OCI-LY1 (cell line): ENCODE measurements around the gene USP3.

Experiments used
- H2AFZ ChIP-seq: fragments of 200-600 bp; sonication (generic), shearing (Covaris generic); 2 replicates; pipeline ENCODE4 v1.6.0; 2014; ENCODE audit warnings: antibody characterized with exemption, mild to moderate bottlenecking, low read length
- H3F3A ChIP-seq: fragments of 200-600 bp; sonication (generic), shearing (Covaris generic); 2 replicates; pipeline ENCODE4 v1.6.0; 2014; ENCODE audit warnings: mild to moderate bottlenecking, antibody characterized with exemption, low read length, moderate library complexity; ENCODE audit not compliant: insufficient read depth
- H3K27ac ChIP-seq: fragments of 200-600 bp; sonication (generic); 2 replicates; pipeline ENCODE4 v1.5.1; 2014; ENCODE audit warnings: low read length, mixed run types, mild to moderate bottlenecking, low read depth; ENCODE audit not compliant: poor library complexity, severe bottlenecking
- H3K27me3 ChIP-seq: fragments of 200-600 bp; sonication (generic); 2 replicates; pipeline ENCODE4 v1.6.0; 2014; ENCODE audit warnings: antibody characterized with exemption, mild to moderate bottlenecking, low read length, moderate library complexity; ENCODE audit not compliant: insufficient read depth
- H3K36me3 ChIP-seq: fragments of 200-600 bp; sonication (generic); 2 replicates; pipeline ENCODE4 v1.6.1; 2014; ENCODE audit warnings: mild to moderate bottlenecking, antibody characterized with exemption, low read length, moderate library complexity, mixed read lengths; ENCODE audit not compliant: insufficient read depth
- H3K4me1 ChIP-seq: fragments of 200-600 bp; sonication (generic); 2 replicates; pipeline ENCODE4 v1.5.1; 2014; ENCODE audit warnings: mild to moderate bottlenecking, low read length, moderate library complexity; ENCODE audit not compliant: insufficient read depth, severe bottlenecking
- H3K4me2 ChIP-seq: fragments of 200-600 bp; sonication (generic), shearing (Covaris generic); 2 replicates; pipeline ENCODE4 v1.6.1; 2014; ENCODE audit warnings: low read length
- H3K4me3 ChIP-seq: fragments of 200-600 bp; sonication (generic); 2 replicates; pipeline ENCODE4 v1.5.1; 2014; ENCODE audit warnings: low read length, low read depth, mild to moderate bottlenecking, mixed read lengths; ENCODE audit not compliant: poor library complexity, severe bottlenecking
- H3K79me2 ChIP-seq: fragments of 200-600 bp; shearing (Covaris generic); 2 replicates; pipeline ENCODE4 v1.6.1; 2016; ENCODE audit warnings: mixed run types, low read length, mixed read lengths; ENCODE audit not compliant: insufficient read depth
- H3K9ac ChIP-seq: fragments of 200-600 bp; sonication (generic), shearing (Covaris generic); 2 replicates; pipeline ENCODE4 v1.6.1; 2014; ENCODE audit warnings: mild to moderate bottlenecking, low read length, mixed read lengths
- H3K9me2 ChIP-seq: fragments of 200-600 bp; sonication (generic), shearing (Covaris generic); 2 replicates; pipeline ENCODE4 v1.6.1; 2014; ENCODE audit warnings: low read depth, mild to moderate bottlenecking, low read length, mixed read lengths
- H3K9me3 ChIP-seq: fragments of 200-600 bp; shearing (Covaris generic); 2 replicates; pipeline ENCODE4 v1.6.1; 2014; ENCODE audit warnings: low read length, mixed read lengths
- H4K20me1 ChIP-seq: fragments of 200-600 bp; sonication (generic), shearing (Covaris generic); 2 replicates; pipeline ENCODE4 v1.6.0; 2016; ENCODE audit warnings: mild to moderate bottlenecking, low read length; ENCODE audit not compliant: insufficient read depth
- EZH2 ChIP-seq: fragments of 200-600 bp; sonication (generic), shearing (Covaris generic); IDR thresholded peaks from 2 replicates; pipeline ENCODE4 v1.8.0; 2017; ENCODE audit warnings: borderline replicate concordance, mixed run types, mild to moderate bottlenecking, antibody characterized with exemption, low read length, moderate library complexity, mixed read lengths
- TF ChIP-seq, protein P1 (sequence below): fragments of 200-600 bp; sonication (generic), shearing (Covaris generic); IDR thresholded peaks from 2 replicates; pipeline ENCODE4 v1.5.1; 2017; ENCODE audit warnings: mild to moderate bottlenecking, antibody characterized with exemption, low read length, moderate library complexity, mixed read lengths

USP3 gene

DNA sequence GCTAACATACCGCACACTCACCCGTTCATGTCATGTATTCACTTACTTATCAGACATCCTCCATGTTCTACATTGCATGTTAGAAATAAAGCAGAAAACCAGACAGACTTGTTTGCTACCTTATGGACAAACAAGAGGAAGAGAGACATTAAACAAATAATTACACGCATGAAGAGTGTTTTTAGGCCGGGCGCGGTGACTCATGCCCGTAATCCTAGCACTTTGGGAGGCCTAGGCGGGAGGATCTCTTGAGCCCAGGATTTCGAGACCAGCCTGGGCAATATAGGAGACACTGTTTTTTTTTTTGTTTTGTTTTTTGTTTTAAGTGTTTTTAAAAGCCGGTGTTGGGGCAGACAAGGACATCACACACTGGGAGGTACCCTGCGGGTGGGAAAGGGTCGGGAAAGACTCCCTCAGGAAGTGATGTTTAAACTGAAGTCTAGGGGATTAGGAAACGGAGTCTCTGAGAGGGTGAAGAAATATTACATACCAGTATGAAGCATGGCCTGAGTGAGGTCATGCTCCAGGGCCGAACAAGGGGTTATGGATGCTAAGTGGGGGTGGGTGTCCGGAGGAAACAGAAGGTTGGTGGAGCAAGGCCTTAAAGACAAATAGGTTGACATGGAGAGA is 2.1 kb upstream of the USP3 start:
- H3K4me2 ChIP-seq: peak overlapping the region; percentile 73
- H2AFZ ChIP-seq: peak overlapping the region; percentile 39; the same call in 1 of the 2 replicates
- peak overlapping the region; percentile 93 for H3K27ac ChIP-seq

DNA sequence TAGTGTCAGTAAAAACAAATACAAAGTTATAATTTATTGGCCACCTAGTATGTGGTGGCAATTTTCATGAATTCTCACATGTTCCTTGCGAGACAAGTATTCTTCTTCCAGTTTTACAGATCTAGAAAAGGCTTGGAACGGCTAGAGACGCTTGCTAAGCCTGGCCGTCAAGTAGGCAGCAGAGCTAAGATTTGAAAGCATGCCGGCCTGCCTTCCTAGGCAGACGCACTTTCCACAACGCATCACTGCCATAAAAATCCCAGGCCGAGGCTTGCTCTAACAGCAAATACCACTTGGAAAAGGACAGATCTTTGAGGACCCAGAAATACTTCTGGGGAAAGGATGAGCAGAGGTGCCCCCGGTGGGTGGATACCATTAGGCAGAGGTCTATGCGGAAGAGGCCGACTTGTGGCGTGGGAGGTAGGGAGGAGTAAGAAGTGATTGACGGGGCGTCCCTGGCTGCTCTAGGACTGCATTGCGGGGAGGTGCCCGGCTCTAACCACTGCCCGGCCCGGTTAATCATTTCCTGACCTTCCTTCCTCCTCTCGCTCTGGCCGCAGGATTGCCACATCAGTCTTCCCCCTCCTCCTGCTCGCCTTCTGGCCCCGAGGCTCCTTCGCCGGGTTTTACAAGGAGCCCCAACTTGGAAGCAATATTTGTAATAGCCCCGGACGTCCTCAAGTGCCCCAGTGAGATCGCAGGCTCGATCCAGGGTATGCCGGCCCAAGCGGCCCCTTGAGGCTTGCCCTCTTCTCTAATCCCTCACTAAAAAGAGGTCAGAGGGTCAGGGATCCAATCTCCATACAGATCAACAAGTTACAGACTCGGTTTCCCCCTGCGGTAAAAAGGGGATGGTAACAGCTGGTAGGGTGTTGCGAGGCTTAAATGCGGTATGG is 1.3 kb upstream of the USP3 start:
- peaks cover 30% of the 10 kb centered on the region for H3K79me2 ChIP-seq
- no peaks in the 10 kb centered on the region for H3K9me2 ChIP-seq
- no peaks in the 10 kb centered on the region for H3K9me3 ChIP-seq
- no peaks in the 10 kb centered on the region for H3K36me3 ChIP-seq
- peaks cover 79% of the 10 kb centered on the region for H3K4me1 ChIP-seq
- H3K4me3 ChIP-seq: peak overlapping the region; percentile 89
- H4K20me1 ChIP-seq: no peaks in the 10 kb centered on the region
- peak overlapping the region; percentile 73 for H3K4me2 ChIP-seq
- H3K9ac ChIP-seq: peak overlapping the region; percentile 73
- no peaks in the 10 kb centered on the region for H3K27me3 ChIP-seq
- TF ChIP-seq EZH2: no peak
- TF ChIP-seq, protein P1, sequence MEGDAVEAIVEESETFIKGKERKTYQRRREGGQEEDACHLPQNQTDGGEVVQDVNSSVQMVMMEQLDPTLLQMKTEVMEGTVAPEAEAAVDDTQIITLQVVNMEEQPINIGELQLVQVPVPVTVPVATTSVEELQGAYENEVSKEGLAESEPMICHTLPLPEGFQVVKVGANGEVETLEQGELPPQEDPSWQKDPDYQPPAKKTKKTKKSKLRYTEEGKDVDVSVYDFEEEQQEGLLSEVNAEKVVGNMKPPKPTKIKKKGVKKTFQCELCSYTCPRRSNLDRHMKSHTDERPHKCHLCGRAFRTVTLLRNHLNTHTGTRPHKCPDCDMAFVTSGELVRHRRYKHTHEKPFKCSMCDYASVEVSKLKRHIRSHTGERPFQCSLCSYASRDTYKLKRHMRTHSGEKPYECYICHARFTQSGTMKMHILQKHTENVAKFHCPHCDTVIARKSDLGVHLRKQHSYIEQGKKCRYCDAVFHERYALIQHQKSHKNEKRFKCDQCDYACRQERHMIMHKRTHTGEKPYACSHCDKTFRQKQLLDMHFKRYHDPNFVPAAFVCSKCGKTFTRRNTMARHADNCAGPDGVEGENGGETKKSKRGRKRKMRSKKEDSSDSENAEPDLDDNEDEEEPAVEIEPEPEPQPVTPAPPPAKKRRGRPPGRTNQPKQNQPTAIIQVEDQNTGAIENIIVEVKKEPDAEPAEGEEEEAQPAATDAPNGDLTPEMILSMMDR: no peak
- no peak overlapping the region for H2AFZ ChIP-seq
- H3K27ac ChIP-seq: peak overlapping the region; percentile 93
- H3F3A ChIP-seq: no peaks in the 10 kb centered on the region

More for the DNA sequence above, 2.1 kb upstream of the USP3 start:
- Histone ChIP-seq H3K9ac (peak overlapping the region; percentile 73), H3K79me2 (peaks cover 21% of the 10 kb centered on the region), H3K4me3 (peak overlapping the region; percentile 89), H4K20me1 (no peaks in the 10 kb centered on the region), H3K27me3 (no peaks in the 10 kb centered on the region), H3K4me1 (peaks cover 79% of the 10 kb centered on the region), H3K36me3 (no peaks in the 10 kb centered on the region), H3F3A (no peaks in the 10 kb centered on the region), H3K9me2 (no peaks in the 10 kb centered on the region), H3K9me3 (no peaks in the 10 kb centered on the region)
- no peak for TF ChIP-seq EZH2
- TF ChIP-seq, protein P1: no peak

DNA sequence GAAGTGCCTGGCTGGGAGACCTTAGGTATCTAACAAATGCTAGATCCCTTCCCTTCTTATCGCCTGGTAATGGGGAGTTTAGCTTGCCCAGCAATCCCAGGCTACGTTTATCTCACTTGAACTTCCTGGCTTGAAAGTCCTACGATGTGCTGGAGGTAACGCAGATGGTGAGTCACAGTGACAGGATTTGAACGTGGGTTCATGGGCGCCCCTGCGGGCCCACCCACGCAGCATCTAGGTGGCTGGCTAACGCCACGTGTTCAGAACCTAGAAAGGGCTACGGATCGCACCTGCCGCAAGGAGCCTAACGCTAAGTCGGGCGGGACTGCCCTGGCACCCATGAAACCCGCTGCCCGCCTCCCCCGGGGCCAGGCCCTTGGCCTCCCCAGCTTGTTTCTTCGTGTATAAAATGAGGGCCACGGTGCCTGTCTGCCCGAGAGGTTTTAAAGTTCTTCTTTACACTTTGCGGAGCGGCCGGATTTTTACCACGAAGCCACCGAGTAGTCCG is 600 bp upstream of the USP3 start:
- H4K20me1 ChIP-seq: no peaks in the 10 kb centered on the region
- no peaks in the 10 kb centered on the region for H3K36me3 ChIP-seq
- H3K9me2 ChIP-seq: no peaks in the 10 kb centered on the region
- peak overlapping the region; percentile 73 for H3K9ac ChIP-seq
- H2AFZ ChIP-seq: no peak overlapping the region
- no peaks in the 10 kb centered on the region for H3K9me3 ChIP-seq
- no peak for TF ChIP-seq EZH2
- TF ChIP-seq, protein P1: no peak; the same call in 1 of the 2 replicates
- peak overlapping the region; percentile 73 for H3K4me2 ChIP-seq
- H3F3A ChIP-seq: no peaks in the 10 kb centered on the region
- H3K27me3 ChIP-seq: no peaks in the 10 kb centered on the region
- peak overlapping the region; percentile 89 for H3K4me3 ChIP-seq
- H3K79me2 ChIP-seq: peaks cover 37% of the 10 kb centered on the region
- H3K27ac ChIP-seq: peak overlapping the region; percentile 93
- peaks cover 79% of the 10 kb centered on the region for H3K4me1 ChIP-seq
